ENCODE data around the gene NUP188.

NUP188 gene

DNA sequence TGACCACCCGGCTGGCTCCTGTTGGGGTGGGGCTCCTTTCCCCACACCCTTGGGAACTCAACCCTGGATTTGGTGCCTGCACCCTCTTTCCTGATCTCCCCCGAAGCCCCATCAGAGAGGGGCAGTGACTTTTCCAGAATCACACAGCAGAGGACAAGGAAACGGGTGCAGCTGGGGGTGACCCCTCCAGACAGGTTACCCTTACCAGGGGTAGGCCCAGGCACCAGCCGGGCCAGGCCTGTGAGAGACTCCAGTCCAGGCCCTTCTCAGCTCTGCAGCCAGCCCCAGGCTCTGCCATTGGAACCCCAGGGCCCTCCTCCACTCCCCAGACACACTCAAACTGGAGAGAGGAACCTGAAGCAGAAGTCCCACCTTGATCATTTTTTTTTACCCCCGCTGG, 45.7 kb upstream of the NUP188 start:
- no peak for TF ChIP-seq POU6F1 (CRISPR knock-in tag; IDR thresholded peaks at IDR 0.05; ENCODE audit: borderline replicate concordance, low read depth)
- no peak for TF ChIP-seq ZNF8 (CRISPR knock-in tag; IDR thresholded peaks at IDR 0.05)
- TF ChIP-seq ZFP30 (CRISPR knock-in tag; IDR thresholded peaks at IDR 0.05): no peak
- TF ChIP-seq BACH2 (CRISPR knock-in tag; IDR thresholded peaks at IDR 0.05; ENCODE audit: borderline replicate concordance): no peak
- no peak for TF ChIP-seq ESRRG (CRISPR knock-in tag; IDR thresholded peaks at IDR 0.05)
- no peak for TF ChIP-seq RARB (CRISPR knock-in tag; IDR thresholded peaks at IDR 0.05)
- no peak for TF ChIP-seq CSRNP3 (CRISPR knock-in tag; IDR thresholded peaks at IDR 0.05)
- no peak for TF ChIP-seq TOX (CRISPR knock-in tag; IDR thresholded peaks at IDR 0.05; ENCODE audit: borderline replicate concordance)
- no peak for ATAC-seq

DNA sequence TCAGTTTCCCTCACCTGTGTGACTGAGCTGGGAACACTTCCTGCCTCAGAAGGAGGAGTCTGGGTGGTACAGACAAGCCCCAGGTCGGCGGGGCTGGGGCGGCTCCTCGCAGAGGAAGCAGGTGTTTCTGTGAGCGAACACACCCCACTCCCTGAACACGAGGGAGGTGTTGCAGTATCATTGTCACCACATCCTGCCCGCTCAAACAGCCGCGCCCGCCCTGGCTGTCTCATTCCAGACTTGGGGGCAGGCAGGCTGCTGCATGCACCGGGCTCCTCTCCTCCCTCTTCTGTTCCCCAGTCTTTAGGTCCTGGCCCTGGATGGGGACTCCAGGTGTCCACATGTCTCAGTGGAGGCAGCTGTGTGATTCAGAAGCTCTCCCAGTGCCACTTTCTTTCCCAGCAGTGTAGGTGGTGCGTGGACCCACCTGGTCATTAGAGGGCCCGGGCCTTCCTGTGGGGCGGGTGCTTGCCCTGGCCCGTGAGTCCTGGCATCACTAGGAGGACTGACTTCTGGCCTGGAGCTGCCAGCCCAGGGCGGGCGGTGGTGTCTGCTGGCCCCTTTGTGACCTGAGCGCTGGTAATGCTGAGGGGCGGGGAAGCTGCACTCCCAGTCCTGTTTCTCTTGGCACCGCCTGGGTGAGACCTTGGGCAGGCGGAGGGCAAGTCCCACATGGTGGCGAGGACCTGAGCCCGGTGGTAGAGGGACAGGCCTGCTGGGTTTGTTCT, 45.0 kb upstream of the NUP188 start:
- TF ChIP-seq GLIS3 (CRISPR knock-in tag; IDR thresholded peaks at IDR 0.05): no peak
- TF ChIP-seq SNAI2 (CRISPR knock-in tag; IDR thresholded peaks at IDR 0.05): no peak
- no peak for TF ChIP-seq BACH2 (CRISPR knock-in tag; IDR thresholded peaks at IDR 0.05; ENCODE audit: borderline replicate concordance)

GRCh38 chr9:128903079-128903461, 44.4 kb upstream of the NUP188 start:
- ATAC-seq: no peak; the same call in 1 of the 3 replicates
- TF ChIP-seq, protein P1, sequence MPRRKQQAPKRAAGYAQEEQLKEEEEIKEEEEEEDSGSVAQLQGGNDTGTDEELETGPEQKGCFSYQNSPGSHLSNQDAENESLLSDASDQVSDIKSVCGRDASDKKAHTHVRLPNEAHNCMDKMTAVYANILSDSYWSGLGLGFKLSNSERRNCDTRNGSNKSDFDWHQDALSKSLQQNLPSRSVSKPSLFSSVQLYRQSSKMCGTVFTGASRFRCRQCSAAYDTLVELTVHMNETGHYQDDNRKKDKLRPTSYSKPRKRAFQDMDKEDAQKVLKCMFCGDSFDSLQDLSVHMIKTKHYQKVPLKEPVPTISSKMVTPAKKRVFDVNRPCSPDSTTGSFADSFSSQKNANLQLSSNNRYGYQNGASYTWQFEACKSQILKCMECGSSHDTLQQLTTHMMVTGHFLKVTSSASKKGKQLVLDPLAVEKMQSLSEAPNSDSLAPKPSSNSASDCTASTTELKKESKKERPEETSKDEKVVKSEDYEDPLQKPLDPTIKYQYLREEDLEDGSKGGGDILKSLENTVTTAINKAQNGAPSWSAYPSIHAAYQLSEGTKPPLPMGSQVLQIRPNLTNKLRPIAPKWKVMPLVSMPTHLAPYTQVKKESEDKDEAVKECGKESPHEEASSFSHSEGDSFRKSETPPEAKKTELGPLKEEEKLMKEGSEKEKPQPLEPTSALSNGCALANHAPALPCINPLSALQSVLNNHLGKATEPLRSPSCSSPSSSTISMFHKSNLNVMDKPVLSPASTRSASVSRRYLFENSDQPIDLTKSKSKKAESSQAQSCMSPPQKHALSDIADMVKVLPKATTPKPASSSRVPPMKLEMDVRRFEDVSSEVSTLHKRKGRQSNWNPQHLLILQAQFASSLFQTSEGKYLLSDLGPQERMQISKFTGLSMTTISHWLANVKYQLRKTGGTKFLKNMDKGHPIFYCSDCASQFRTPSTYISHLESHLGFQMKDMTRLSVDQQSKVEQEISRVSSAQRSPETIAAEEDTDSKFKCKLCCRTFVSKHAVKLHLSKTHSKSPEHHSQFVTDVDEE (CRISPR knock-in tag; IDR thresholded peaks at IDR 0.05): no peak
- TF ChIP-seq TCF4 (CRISPR knock-in tag; IDR thresholded peaks at IDR 0.05; ENCODE audit: borderline replicate concordance) (no peak), OSR1 (CRISPR knock-in tag; IDR thresholded peaks at IDR 0.05) (no peak), POU6F1 (CRISPR knock-in tag; IDR thresholded peaks at IDR 0.05; ENCODE audit: borderline replicate concordance, low read depth) (no peak), ZNF565 (CRISPR knock-in tag; conservative IDR thresholded peaks at IDR 0.05; ENCODE audit: low read depth) (no peak), BACH2 (CRISPR knock-in tag; IDR thresholded peaks at IDR 0.05; ENCODE audit: borderline replicate concordance) (no peak), ZNF70 (CRISPR knock-in tag; IDR thresholded peaks at IDR 0.05) (no peak), ZFP3 (CRISPR knock-in tag; IDR thresholded peaks at IDR 0.05) (no peak), TOX (CRISPR knock-in tag; IDR thresholded peaks at IDR 0.05; ENCODE audit: borderline replicate concordance) (no peak), ISL1 (CRISPR knock-in tag; IDR thresholded peaks at IDR 0.05) (no peak), PATZ1 (CRISPR knock-in tag; IDR thresholded peaks at IDR 0.05; ENCODE audit: borderline replicate concordance) (no peak), CSRNP3 (CRISPR knock-in tag; IDR thresholded peaks at IDR 0.05) (no peak), GLIS3 (CRISPR knock-in tag; IDR thresholded peaks at IDR 0.05) (no peak)

More for the DNA sequence above, 45.0 kb upstream of the NUP188 start:
- ATAC-seq: no peak; the same call in 2 of the 3 replicates

Data from SK-N-SH treated with all-trans-retinoic acid at 6 μM for 48 hours (cell line).